Ammon's horn (tissue), 1 donor: ENCODE data around the gene HLA-B.
"Not testable (repeated sequence)": the region's sequence is repeated elsewhere in the genome, so short reads cannot be mapped to it uniquely, and the experiment has no call there.

Experiments
- DNase-seq: peaks from one replicate; pipeline ENCODE4 v3.0.0-alpha.2; 2016; ENCODE audit warnings: low spot score

HLA-B gene

GRCh38 chr6:31356946-31357466 lies at the start of gene HLA-B:
Gene HLA-B (minus strand): TSS chr6:31357179. CDS start chr6:31357158, 21 bp downstream.
- peak; percentile 92 for DNase-seq

DNA sequence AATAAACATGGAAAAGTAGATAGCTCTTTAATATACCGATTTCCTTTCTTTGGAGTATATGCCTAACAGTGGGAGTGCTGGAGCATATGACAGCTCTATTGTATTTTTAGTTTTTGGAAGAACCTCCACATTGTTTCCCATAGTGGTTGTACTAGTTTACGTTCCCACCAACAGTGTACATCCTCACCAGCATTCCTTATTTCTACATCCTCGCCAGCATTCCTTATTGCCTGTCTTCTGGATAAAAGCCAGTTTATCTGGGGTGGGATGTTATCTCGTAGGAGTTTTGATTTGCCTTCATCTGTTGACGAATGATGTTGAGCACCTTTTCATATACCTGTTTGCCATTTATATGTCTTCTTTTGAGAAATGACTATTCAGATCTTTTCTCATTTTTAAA lies 49.0 kb upstream of the HLA-B start:
- DNase-seq: no peak

DNA sequence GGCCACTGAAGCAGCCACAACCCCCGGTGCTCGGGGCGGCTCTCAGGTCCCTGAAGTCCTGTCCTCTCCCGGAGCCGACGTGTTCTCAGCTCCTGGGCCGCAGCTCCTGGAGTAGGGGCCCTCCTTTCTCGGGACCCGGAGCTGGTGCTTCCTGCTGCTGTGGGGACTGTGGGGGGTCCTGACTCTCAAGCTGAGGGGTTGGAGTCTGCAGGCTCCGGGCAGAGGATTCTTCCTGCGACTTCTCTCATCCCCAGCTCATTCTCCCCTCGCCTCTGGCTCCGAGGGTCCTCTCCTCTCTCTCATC lies 47.0 kb upstream of the HLA-B start:
- DNase-seq: not testable (repeated sequence)

DNA sequence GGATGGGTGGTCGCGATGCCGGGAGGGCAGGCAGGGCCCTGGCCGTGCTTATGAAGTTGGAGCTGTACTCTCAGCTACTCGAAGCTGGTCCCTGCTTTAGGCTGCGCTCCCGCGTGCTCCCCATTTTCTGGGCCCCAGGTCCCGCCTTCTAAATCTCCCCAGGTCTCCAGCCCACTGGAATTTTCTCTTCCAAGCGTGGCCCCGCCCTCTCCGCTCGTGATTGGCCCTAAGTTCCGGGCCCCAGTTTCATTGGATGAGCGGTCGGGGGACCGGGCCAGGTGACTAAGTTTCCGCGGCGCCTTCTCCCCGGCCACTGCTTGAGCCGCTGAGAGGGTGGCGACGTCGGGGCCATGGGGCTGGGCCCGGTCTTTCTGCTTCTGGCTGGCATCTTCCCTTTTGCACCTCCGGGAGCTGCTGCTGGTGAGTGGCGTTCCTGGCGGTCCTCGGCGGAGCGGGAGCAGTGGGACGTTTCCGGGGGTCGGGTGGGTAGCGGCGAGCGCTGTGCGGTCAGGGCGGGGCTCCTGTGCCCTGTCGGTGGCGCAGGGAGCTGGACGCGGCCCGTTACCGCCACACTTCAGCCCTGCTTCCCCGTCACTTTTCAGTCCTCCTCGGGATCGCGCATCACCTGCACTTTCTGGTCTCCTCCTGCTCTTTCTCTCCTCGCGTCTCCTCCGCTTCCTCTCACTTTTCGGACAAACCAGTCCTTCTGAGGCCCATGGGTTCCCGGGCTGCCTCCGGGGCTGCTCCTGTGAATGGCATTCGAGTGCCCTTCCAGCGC lies 46.5 kb upstream of the HLA-B start, which contains the start of gene MICA:
TSS of gene MICA (plus strand) at position 313 of the 778 bp plus-strand sequence. CDS start at position 351, 38 bp downstream.
- DNase-seq: peak; percentile 83

GRCh38 chr6:31402324-31403282 lies 45.6 kb upstream of the HLA-B start:
- peak; percentile 54 for DNase-seq

GRCh38 chr6:31401403-31401802 lies 44.4 kb upstream of the HLA-B start:
- no peak for DNase-seq

GRCh38 chr6:31400467-31401289 lies 43.7 kb upstream of the HLA-B start:
- peak; percentile 35 for DNase-seq

GRCh38 chr6:31399589-31400466 lies 42.8 kb upstream of the HLA-B start:
- peak; percentile 84 for DNase-seq

DNA sequence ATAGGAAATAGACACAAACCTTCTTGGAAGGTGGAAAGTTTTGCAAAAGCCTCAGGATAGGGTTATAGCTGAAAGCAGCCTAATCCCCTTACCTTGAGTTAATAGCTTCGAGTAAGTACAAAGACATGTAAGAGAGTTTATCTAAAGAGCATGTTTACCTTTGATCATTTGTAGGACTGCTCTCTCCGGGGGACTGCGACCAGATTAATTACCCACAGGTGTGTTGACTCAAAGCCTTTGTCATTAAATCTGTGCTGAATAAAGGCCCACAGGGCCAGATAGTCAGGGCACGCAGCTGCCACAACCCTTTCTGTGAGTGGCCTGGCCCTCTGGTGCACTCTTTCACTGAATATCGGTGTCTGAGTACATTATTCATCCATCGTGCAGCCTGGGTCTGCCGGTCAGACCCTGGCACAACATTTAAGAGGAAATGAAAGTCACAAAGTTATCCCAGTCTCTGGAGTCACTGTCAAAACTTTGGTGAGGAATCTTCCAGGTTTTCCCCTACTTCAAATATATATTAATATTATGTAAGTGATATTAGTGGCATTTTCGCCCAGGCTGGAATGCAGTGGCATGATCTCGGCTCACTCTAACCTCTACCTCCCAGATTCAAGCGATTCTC lies 41.0 kb upstream of the HLA-B start:
- no peak for DNase-seq

GRCh38 chr6:31397153-31397499 lies 40.1 kb upstream of the HLA-B start:
- not testable (repeated sequence) for DNase-seq

GRCh38 chr6:31396422-31397152 lies 39.6 kb upstream of the HLA-B start:
- peak; percentile 90 for DNase-seq

DNA sequence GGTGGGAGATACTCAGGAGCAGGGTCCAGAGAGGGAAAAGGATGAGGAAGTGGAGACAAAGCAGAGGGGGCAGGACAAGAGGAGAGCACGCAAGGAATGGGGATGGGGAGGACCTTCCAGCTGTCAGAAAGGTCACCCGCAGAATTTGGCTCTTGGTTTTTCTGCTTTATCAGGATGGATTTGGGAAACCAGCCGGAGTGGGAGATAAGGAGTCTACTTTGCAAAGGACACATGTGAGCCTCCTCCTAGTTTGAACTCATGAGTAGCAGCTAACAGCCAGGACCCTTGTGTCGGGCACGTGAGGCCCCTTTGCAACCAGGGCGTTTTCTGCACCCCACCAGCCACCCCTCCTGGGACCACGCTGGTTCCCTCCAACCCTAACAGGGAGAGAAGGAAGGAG lies 38.9 kb upstream of the HLA-B start:
- no peak for DNase-seq

DNA sequence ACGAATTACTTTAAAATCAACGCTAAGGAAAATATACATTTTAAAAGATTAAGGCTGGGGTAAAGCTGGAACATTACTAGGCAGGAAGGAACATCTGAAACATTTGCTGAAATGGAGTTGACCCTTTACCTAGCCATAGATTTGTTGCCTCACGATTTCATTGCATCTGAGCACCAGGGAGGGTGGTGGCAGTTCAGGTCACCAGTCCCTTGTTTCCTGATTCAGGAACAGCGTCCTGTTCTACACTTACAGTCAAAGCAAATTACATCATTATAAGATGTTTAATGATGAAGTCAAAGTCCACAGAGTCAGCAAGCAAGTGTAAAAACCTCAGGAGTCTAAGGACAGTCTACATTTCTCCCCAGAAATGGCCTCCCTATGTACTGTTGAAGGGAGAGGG lies 37.4 kb upstream of the HLA-B start:
- DNase-seq: no peak

- peak; percentile 49 for DNase-seq
Observed at GRCh38 chr6:31393932-31394331, 37.0 kb upstream of the HLA-B start.

DNA sequence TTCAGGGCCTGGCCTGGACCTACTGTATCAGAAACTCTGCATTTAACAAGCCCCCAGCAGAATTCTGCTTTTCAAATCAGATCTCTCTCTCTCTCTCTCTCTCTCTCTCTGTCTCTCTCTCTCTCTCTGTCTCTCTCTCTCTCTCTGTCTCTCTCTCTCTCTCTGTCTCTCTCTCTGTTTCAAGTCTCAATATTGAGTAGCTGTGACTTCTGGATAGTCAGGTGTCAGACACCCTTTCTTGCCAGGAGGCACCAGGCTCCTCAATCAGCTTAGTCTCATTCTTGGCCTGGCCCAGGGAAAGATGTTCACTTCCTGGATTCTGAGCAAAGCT lies 32.8 kb upstream of the HLA-B start:
- DNase-seq: not testable (repeated sequence)

DNA sequence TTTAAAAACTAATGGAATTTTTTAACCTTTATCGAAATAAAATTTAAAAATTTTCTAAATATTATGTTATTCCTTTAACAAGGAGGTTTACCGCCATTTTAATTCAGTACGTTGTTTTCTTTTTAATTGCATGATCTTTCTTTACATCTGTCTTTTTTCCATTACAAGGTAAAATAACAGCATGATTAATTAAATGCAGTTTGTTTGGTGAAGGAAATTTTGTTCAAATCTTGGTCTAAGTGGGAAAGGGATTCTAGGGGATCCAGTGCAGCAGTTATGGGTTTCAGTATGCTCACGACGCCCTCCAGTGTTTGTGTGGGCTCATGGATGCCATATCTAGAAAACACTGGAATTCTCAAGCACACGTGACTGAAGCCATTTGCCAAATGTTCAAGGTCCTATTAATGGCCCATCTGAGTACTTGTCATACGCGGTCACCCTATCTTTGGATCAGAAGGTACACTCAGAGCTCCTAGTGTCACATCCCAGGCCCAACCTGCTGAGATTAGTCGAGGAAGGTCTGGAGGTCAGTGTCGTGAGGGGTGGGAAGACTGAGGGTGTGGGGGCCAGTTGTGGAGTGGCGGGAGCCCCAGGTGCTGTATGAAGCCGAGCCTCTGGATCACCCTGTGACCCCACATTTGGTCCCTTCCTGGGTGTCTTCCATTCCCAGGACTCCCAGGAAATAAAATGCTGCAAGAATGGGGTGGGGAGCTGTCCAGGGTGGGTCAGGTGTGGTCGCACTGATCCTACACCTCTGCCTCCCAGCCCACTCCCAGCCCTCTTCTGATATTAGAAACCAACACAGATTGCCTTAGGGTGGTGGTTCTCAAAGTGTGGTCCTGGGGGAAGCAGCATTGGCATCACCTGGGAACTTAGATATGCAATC lies 32.2 kb upstream of the HLA-B start:
- not testable (repeated sequence) for DNase-seq

GRCh38 chr6:31386977-31387376 lies 30.0 kb upstream of the HLA-B start:
- DNase-seq: no peak

- no peak for DNase-seq
Observed at GRCh38 chr6:31386099-31386498, 29.1 kb upstream of the HLA-B start.

DNA sequence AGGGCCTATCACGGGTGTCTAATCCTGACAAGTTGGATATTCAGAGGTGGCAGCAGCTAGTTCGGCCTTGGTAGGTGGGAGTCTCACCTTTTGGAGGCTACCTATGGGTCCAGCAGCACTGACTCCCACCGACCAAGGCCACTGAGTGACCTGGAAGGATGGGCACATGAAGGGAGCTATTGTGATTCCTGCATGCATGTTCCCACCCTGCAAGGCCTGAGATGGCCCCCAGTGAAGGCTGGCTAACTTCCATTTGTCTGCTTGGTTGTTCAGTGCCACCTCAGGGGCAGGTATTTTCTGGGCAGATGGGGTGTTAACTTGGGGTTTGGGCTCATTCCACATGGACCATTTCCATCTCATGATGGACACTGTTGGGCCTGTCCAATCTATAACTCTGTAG lies 28.1 kb upstream of the HLA-B start:
- no peak for DNase-seq
